GM23338 (cell line): Measurements from ENCODE around the gene PTGER4. TPM values are rescaled to one million over a fixed set of nuclear protein-coding genes. Genes with fewer than 3 reads are reported as not detected.

Experiments
- ATAC-seq: fragments of 200-7000 bp; cut with Tn5 transposase; 3 replicates; pipeline ENCODE4 v1.9.1; 2020
- DNase-seq: peaks from one replicate; pipeline ENCODE4 v3.0.0-alpha.2; 2015; ENCODE audit warnings: low spot score
- H2AFZ ChIP-seq: fragments of 200-600 bp; sonication (generic); 2 replicates; pipeline ENCODE4 v1.8.0; 2016; ENCODE audit warnings: antibody characterized with exemption, mild to moderate bottlenecking, moderate library complexity
- H3F3A ChIP-seq: fragments of 200-600 bp; sonication (generic); replicated peaks from 2 replicates; pipeline ENCODE4 v1.8.0; 2017; ENCODE audit warnings: antibody characterized with exemption, mixed run types, low read depth
- H3K27ac ChIP-seq: fragments of 200-600 bp; sonication (generic); 2 replicates; pipeline ENCODE4 v1.6.1; 2016; ENCODE audit warnings: low read depth
- H3K27me3 ChIP-seq: fragments of 200-600 bp; sonication (generic); 2 replicates; pipeline ENCODE4 v1.8.0; 2016; ENCODE audit warnings: mild to moderate bottlenecking, mixed run types, moderate library complexity; ENCODE audit not compliant: insufficient read depth
- H3K36me3 ChIP-seq: fragments of 200-600 bp; sonication (generic); 2 replicates; pipeline ENCODE4 v1.8.0; 2016; ENCODE audit warnings: mild to moderate bottlenecking; ENCODE audit not compliant: insufficient read depth
- H3K4me1 ChIP-seq: fragments of 200-600 bp; sonication (generic); 2 replicates; pipeline ENCODE4 v1.8.0; 2016; ENCODE audit warnings: mild to moderate bottlenecking, moderate library complexity; ENCODE audit not compliant: insufficient read depth
- H3K4me2 ChIP-seq: fragments of 200-600 bp; sonication (generic); 2 replicates; pipeline ENCODE4 v1.7.1; 2017; ENCODE audit warnings: mixed run types
- H3K4me3 ChIP-seq: fragments of 200-600 bp; sonication (generic); 2 replicates; pipeline ENCODE4 v1.6.1; 2016; ENCODE audit warnings: mixed run types
- H3K79me2 ChIP-seq: fragments of 200-600 bp; sonication (generic); replicated peaks from 2 replicates; pipeline ENCODE4 v1.8.0; 2017; ENCODE audit warnings: mild to moderate bottlenecking; ENCODE audit not compliant: insufficient read depth
- H3K9me2 ChIP-seq: fragments of 200-600 bp; sonication (generic); 2 replicates; pipeline ENCODE4 v1.8.0; 2017; ENCODE audit not compliant: insufficient read depth
- H4K20me1 ChIP-seq: fragments of 200-600 bp; sonication (generic); replicated peaks from 2 replicates; pipeline ENCODE4 v1.8.0; 2017; ENCODE audit warnings: mild to moderate bottlenecking; ENCODE audit not compliant: insufficient read depth
- H3K27ac Mint-ChIP-seq: 2 replicates; pipeline ENCODE4 v1.8.0; 2020; ENCODE audit warnings: inconsistent platforms, mild to moderate bottlenecking, moderate library complexity, mixed read lengths
- H3K27me3 Mint-ChIP-seq: 3 replicates; pipeline ENCODE4 v1.8.0; 2022; ENCODE audit warnings: low read depth, mild to moderate bottlenecking, moderate library complexity, mixed read lengths, inconsistent platforms; ENCODE audit not compliant: insufficient read depth, poor library complexity
- H3K36me3 Mint-ChIP-seq: 3 replicates; pipeline ENCODE4 v1.8.0; 2021; ENCODE audit warnings: low read depth, mild to moderate bottlenecking, inconsistent platforms, moderate library complexity, mixed read lengths
- H3K4me1 Mint-ChIP-seq: 3 replicates; pipeline ENCODE4 v1.8.0; 2020; ENCODE audit warnings: mild to moderate bottlenecking, inconsistent platforms, mixed read lengths
- H3K4me3 Mint-ChIP-seq: 3 replicates; pipeline ENCODE4 v1.8.0; 2021; ENCODE audit warnings: moderate library complexity, mild to moderate bottlenecking, inconsistent platforms, mixed read lengths
- H3K9me3 Mint-ChIP-seq: 3 replicates; pipeline ENCODE4 v1.8.0; 2020; ENCODE audit warnings: moderate library complexity, mild to moderate bottlenecking, inconsistent platforms, mixed read lengths
- CREB1 ChIP-seq: fragments of 250-450 bp; sonication (Bioruptor Pico); IDR thresholded peaks from 2 replicates; pipeline ENCODE4 v1.5.0; 2020; ENCODE audit warnings: low read depth, mild to moderate bottlenecking, moderate library complexity
- CTCF ChIP-seq, 2 experiments: fragments of 200-600 bp in 1 of 2; sonication (generic) in 1 of 2; conservative IDR thresholded peaks; 2 replicates each; pipeline versions ENCODE4 v1.5.1 to v1.6.1; 2016 to 2017; ENCODE audit warnings: antibody characterized with exemption in 2 of 2, low read depth in 2 of 2, mild to moderate bottlenecking in 2 of 2, moderate library complexity in 1 of 2
- ETS1 ChIP-seq: IDR thresholded peaks from 2 replicates; pipeline ENCODE4 v1.6.1; 2016; ENCODE audit warnings: antibody characterized with exemption
- EZH2 ChIP-seq: fragments of 200-600 bp; sonication (generic); IDR thresholded peaks from one replicate; pipeline ENCODE4 v1.8.0; 2017; ENCODE audit warnings: antibody characterized with exemption, mild to moderate bottlenecking, low read depth; ENCODE audit not compliant: unreplicated experiment
- EZH2phosphoT487 ChIP-seq: fragments of 200-600 bp; sonication (generic); IDR thresholded peaks from one replicate; pipeline ENCODE4 v1.8.1; 2018; ENCODE audit warnings: antibody characterized with exemption; ENCODE audit not compliant: unreplicated experiment
- JUNB ChIP-seq: IDR thresholded peaks from one replicate; pipeline ENCODE4 v1.6.1; 2016; ENCODE audit warnings: antibody characterized with exemption; ENCODE audit not compliant: unreplicated experiment
- NANOG ChIP-seq: IDR thresholded peaks from 2 replicates; pipeline ENCODE4 v1.6.1; 2016; ENCODE audit warnings: antibody characterized with exemption, borderline replicate concordance
- POLR2AphosphoS5 ChIP-seq: IDR thresholded peaks from 2 replicates; pipeline ENCODE4 v1.6.1; 2016; ENCODE audit warnings: antibody characterized with exemption, low read depth
- STAT1 ChIP-seq: IDR thresholded peaks from one replicate; pipeline ENCODE4 v1.6.1; 2016; ENCODE audit warnings: antibody characterized with exemption; ENCODE audit not compliant: unreplicated experiment
- ZNF114 ChIP-seq: fragments of 250-450 bp; sonication (Bioruptor Pico); IDR thresholded peaks from 2 replicates; pipeline ENCODE4 v1.5.0; 2020; ENCODE audit warnings: mild to moderate bottlenecking, moderate library complexity
- ZNF331 ChIP-seq: fragments of 250-450 bp; sonication (Bioruptor Pico); IDR thresholded peaks from 2 replicates; pipeline ENCODE4 v1.5.0; 2020; ENCODE audit warnings: low read depth, mild to moderate bottlenecking, moderate library complexity
- polyA plus RNA-seq: library from polyadenylated mRNA; unstranded; fragments of >200 nt; fragmentation: Nextera tagmentation; extraction: Ambion mirVana; gene quantifications from 2 replicates; pipeline ENCODE4 v1.2.1, GENCODE V29; 2016
- total RNA-seq: library from RNA; depleted of rRNA; stranded (reverse); fragments of >200 nt; shearing (Covaris generic); gene quantifications from 2 replicates; pipeline ENCODE4 v1.2.3, GENCODE V29; 2014
- TF ChIP-seq, protein P1 (sequence below): fragments of 250-450 bp; sonication (Bioruptor Pico); IDR thresholded peaks from 2 replicates; pipeline ENCODE4 v1.5.0; 2020; ENCODE audit warnings: mild to moderate bottlenecking, moderate library complexity
- TF ChIP-seq, protein P2 (sequence below): IDR thresholded peaks from one replicate; pipeline ENCODE4 v1.6.1; 2018; ENCODE audit warnings: antibody characterized with exemption; ENCODE audit not compliant: unreplicated experiment

The PTGER4 gene
- total and polyA plus RNA-seq, 2 experiments from 2014 or later = 0.82 to 4.4 TPM

DNA sequence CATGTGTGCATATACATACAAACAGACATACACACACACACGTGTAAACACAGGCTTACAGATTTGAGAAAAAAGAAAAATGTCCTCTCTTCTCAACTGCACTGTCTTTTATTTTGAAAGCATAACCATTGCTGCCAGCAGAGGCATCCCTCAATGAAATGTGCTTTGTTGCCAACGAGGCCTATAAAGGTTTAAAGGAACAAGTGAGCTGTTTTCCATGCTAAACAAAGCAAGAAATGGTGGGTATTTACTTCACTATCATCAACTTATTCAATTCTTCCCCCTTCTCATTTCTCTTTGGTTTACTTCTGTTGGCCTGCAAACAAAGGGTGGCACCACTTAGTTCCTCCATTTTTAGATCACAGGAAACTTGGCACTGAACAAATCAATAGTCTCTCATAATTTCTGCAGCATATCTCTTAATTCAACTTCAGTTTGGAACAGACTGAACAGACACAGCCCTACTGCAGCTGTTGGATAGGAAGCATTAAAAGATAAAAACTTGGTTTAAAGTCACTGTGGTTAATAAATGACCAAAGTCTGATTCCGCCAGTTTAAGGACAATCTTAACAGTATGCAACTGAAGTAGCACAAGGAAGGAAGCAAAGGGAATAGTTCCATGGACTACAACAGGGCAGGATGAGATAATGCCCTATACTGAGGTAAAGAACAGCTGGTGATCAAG is 54.3 kb downstream of the PTGER4 start (continued):
- no peak for TF ChIP-seq STAT1

DNA sequence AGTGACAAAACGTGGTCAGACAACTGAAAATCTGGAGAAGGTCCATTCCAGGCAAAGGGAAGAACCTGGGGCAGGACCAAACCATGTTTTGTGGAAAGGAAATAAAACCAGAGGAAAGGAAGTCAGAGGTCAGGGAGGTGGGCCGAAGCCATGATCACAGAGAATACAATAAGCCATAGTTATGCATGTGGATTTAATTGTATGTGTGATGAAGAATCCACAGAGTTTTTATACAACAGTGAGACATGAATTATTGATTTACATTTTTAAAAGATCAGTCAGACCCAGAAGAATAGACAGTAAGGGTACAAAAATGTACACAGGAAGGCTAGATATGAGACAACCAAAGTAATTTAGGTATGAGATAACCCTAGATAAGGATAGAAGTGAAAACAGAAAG is 55.3 kb downstream of the PTGER4 start:
- H3K4me1 Mint-ChIP-seq = no peaks in the 10 kb centered on the region; the same call in 2 of the 3 replicates
- Histone ChIP-seq H3K27me3 (no peaks in the 10 kb centered on the region), H3K9me2 (no peaks in the 10 kb centered on the region), H3K36me3 (no peaks in the 10 kb centered on the region), H3K79me2 (no peaks in the 10 kb centered on the region), H3K4me1 (no peaks in the 10 kb centered on the region), H3K4me2 (no peak overlapping the region), H2AFZ (no peak overlapping the region), H3K4me3 (no peak overlapping the region), H4K20me1 (no peaks in the 10 kb centered on the region; the same call in 1 of the 2 replicates), H3F3A (no peaks in the 10 kb centered on the region), H3K27ac (no peak overlapping the region)
- peaks cover 4% of the 10 kb centered on the region; the same call in 1 of the 3 replicates for H3K36me3 Mint-ChIP-seq
- no peak for ATAC-seq
- TF ChIP-seq NANOG (no peak), POLR2AphosphoS5 (no peak), ETS1 (no peak), CREB1 (CRISPR knock-in tag) (no peak), EZH2phosphoT487 (no peak), ZNF114 (CRISPR knock-in tag) (no peak), STAT1 (no peak), CTCF (conservative IDR thresholded peaks at IDR 0.05; ENCODE audit: low read depth in 2 of 2) (no peak), EZH2 (no peak), JUNB (no peak), ZNF331 (no peak)
- TF ChIP-seq, protein P1, sequence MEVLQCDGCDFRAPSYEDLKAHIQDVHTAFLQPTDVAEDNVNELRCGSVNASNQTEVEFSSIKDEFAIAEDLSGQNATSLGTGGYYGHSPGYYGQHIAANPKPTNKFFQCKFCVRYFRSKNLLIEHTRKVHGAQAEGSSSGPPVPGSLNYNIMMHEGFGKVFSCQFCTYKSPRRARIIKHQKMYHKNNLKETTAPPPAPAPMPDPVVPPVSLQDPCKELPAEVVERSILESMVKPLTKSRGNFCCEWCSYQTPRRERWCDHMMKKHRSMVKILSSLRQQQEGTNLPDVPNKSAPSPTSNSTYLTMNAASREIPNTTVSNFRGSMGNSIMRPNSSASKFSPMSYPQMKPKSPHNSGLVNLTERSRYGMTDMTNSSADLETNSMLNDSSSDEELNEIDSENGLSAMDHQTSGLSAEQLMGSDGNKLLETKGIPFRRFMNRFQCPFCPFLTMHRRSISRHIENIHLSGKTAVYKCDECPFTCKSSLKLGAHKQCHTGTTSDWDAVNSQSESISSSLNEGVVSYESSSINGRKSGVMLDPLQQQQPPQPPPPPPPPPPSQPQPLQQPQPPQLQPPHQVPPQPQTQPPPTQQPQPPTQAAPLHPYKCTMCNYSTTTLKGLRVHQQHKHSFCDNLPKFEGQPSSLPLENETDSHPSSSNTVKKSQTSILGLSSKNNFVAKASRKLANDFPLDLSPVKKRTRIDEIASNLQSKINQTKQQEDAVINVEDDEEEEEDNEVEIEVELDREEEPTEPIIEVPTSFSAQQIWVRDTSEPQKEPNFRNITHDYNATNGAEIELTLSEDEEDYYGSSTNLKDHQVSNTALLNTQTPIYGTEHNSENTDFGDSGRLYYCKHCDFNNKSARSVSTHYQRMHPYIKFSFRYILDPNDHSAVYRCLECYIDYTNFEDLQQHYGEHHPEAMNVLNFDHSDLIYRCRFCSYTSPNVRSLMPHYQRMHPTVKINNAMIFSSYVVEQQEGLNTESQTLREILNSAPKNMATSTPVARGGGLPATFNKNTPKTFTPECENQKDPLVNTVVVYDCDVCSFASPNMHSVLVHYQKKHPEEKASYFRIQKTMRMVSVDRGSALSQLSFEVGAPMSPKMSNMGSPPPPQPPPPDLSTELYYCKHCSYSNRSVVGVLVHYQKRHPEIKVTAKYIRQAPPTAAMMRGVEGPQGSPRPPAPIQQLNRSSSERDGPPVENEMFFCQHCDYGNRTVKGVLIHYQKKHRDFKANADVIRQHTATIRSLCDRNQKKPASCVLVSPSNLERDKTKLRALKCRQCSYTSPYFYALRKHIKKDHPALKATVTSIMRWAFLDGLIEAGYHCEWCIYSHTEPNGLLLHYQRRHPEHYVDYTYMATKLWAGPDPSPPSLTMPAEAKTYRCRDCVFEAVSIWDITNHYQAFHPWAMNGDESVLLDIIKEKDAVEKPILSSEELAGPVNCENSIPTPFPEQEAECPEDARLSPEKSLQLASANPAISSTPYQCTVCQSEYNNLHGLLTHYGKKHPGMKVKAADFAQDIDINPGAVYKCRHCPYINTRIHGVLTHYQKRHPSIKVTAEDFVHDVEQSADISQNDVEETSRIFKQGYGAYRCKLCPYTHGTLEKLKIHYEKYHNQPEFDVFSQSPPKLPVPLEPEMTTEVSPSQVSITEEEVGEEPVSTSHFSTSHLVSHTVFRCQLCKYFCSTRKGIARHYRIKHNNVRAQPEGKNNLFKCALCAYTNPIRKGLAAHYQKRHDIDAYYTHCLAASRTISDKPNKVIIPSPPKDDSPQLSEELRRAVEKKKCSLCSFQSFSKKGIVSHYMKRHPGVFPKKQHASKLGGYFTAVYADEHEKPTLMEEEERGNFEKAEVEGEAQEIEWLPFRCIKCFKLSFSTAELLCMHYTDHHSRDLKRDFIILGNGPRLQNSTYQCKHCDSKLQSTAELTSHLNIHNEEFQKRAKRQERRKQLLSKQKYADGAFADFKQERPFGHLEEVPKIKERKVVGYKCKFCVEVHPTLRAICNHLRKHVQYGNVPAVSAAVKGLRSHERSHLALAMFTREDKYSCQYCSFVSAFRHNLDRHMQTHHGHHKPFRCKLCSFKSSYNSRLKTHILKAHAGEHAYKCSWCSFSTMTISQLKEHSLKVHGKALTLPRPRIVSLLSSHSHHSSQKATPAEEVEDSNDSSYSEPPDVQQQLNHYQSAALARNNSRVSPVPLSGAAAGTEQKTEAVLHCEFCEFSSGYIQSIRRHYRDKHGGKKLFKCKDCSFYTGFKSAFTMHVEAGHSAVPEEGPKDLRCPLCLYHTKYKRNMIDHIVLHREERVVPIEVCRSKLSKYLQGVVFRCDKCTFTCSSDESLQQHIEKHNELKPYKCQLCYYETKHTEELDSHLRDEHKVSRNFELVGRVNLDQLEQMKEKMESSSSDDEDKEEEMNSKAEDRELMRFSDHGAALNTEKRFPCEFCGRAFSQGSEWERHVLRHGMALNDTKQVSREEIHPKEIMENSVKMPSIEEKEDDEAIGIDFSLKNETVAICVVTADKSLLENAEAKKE (CRISPR knock-in tag) = no peak
- TF ChIP-seq, protein P2, sequence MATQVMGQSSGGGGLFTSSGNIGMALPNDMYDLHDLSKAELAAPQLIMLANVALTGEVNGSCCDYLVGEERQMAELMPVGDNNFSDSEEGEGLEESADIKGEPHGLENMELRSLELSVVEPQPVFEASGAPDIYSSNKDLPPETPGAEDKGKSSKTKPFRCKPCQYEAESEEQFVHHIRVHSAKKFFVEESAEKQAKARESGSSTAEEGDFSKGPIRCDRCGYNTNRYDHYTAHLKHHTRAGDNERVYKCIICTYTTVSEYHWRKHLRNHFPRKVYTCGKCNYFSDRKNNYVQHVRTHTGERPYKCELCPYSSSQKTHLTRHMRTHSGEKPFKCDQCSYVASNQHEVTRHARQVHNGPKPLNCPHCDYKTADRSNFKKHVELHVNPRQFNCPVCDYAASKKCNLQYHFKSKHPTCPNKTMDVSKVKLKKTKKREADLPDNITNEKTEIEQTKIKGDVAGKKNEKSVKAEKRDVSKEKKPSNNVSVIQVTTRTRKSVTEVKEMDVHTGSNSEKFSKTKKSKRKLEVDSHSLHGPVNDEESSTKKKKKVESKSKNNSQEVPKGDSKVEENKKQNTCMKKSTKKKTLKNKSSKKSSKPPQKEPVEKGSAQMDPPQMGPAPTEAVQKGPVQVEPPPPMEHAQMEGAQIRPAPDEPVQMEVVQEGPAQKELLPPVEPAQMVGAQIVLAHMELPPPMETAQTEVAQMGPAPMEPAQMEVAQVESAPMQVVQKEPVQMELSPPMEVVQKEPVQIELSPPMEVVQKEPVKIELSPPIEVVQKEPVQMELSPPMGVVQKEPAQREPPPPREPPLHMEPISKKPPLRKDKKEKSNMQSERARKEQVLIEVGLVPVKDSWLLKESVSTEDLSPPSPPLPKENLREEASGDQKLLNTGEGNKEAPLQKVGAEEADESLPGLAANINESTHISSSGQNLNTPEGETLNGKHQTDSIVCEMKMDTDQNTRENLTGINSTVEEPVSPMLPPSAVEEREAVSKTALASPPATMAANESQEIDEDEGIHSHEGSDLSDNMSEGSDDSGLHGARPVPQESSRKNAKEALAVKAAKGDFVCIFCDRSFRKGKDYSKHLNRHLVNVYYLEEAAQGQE = no peak
- no peak for DNase-seq
- H3K27me3 Mint-ChIP-seq = peaks cover 2% of the 10 kb centered on the region
- no peak overlapping the region for H3K4me3 Mint-ChIP-seq
- H3K9me3 Mint-ChIP-seq = no peaks in the 10 kb centered on the region
- H3K27ac Mint-ChIP-seq = no peak overlapping the region
